Measurements from ENCODE around the gene DNAH7.
"Not testable (repeated sequence)": the region's sequence is repeated elsewhere in the genome, so short reads cannot be mapped to it uniquely, and the experiment has no call there.

DNAH7 gene

GRCh38 chr2:195917021-195917600 is 151.5 kb downstream of the DNAH7 start:
- H2AK5ac ChIP-seq (ENCODE audit: low read depth, low read length); H3K4ac ChIP-seq (ENCODE audit: low read length); H3K4me1 ChIP-seq (ENCODE audit: control insufficient read depth in 2 of 2, insufficient read depth in 1 of 2, low read depth in 1 of 2, low read length in 2 of 2); H3K27me3 ChIP-seq (ENCODE audit: control insufficient read depth in 3 of 3, insufficient read depth in 3 of 3, low read depth in 1 of 3, low read length in 3 of 3); H2AFZ ChIP-seq (ENCODE audit: low read length); H3K27ac ChIP-seq (replicated peaks; ENCODE audit: low read length); H3K23ac ChIP-seq (ENCODE audit: low read depth, low read length, poor library complexity); H2BK12ac ChIP-seq (ENCODE audit: low read length); H3K79me1 ChIP-seq (ENCODE audit: low read depth, low read length); H3K14ac ChIP-seq (ENCODE audit: low read length); H3K9ac ChIP-seq (ENCODE audit: low read depth, low read length, poor library complexity); DNase-seq (ENCODE audit: low spot score); H3K9me3 ChIP-seq (replicated peaks in 1 of 2; ENCODE audit: control insufficient read depth in 2 of 2, insufficient read depth in 1 of 2, low read depth in 1 of 2, low read length in 2 of 2); H2BK120ac ChIP-seq (ENCODE audit: low read depth, low read length); H3K4me2 ChIP-seq (ENCODE audit: insufficient read depth, low read length, poor library complexity, severe bottlenecking); H2BK15ac ChIP-seq (ENCODE audit: low read length); H2BK5ac ChIP-seq (ENCODE audit: low read length); H4K91ac ChIP-seq (ENCODE audit: low read depth, low read length, poor library complexity); H3K18ac ChIP-seq (ENCODE audit: low read length); H4K8ac ChIP-seq (ENCODE audit: low read depth, low read length); H3K36me3 ChIP-seq (replicated peaks in 1 of 2; ENCODE audit: control insufficient read depth in 2 of 2, insufficient read depth in 2 of 2, low read length in 2 of 2); H3K4me3 ChIP-seq (ENCODE audit: low read length in 2 of 2): not testable (repeated sequence)
- WGBS, 2 donors (ENCODE audit: extremely low coverage in 2 of 2, insufficient read length in 2 of 2, insufficient replicate concordance in 1 of 2) = no CpG with 5 or more reads among the region's 4 CpGs

- Histone ChIP-seq H2BK12ac (ENCODE audit: low read length) (no peak overlapping the region), H2BK120ac (ENCODE audit: low read depth, low read length) (no peak overlapping the region), H3K9ac (ENCODE audit: low read depth, low read length, poor library complexity) (no peak overlapping the region), H3K9me3 (replicated peaks in 1 of 2; ENCODE audit: control insufficient read depth in 2 of 2, insufficient read depth in 1 of 2, low read depth in 1 of 2, low read length in 2 of 2) (no peaks in the 10 kb centered on the region), H4K91ac (ENCODE audit: low read depth, low read length, poor library complexity) (no peak overlapping the region), H3K4me3 (ENCODE audit: low read length in 2 of 2) (no peak overlapping the region), H3K4me1 (ENCODE audit: control insufficient read depth in 2 of 2, insufficient read depth in 1 of 2, low read depth in 1 of 2, low read length in 2 of 2) (no peaks in the 10 kb centered on the region), H3K27ac (replicated peaks; ENCODE audit: low read length) (no peak overlapping the region), H4K8ac (ENCODE audit: low read depth, low read length) (no peak overlapping the region), H3K27me3 (ENCODE audit: control insufficient read depth in 3 of 3, insufficient read depth in 3 of 3, low read depth in 1 of 3, low read length in 3 of 3) (no peaks in the 10 kb centered on the region), H3K14ac (ENCODE audit: low read length) (no peak overlapping the region), H3K4me2 (ENCODE audit: insufficient read depth, low read length, poor library complexity, severe bottlenecking) (no peak overlapping the region), H3K79me1 (ENCODE audit: low read depth, low read length) (no peaks in the 10 kb centered on the region), H2BK5ac (ENCODE audit: low read length) (no peak overlapping the region), H3K36me3 (replicated peaks in 1 of 2; ENCODE audit: control insufficient read depth in 2 of 2, insufficient read depth in 2 of 2, low read length in 2 of 2) (no peaks in the 10 kb centered on the region), H3K18ac (ENCODE audit: low read length) (no peak overlapping the region), H2BK15ac (ENCODE audit: low read length) (no peak overlapping the region), H2AK5ac (ENCODE audit: low read depth, low read length) (no peak overlapping the region), H2AFZ (ENCODE audit: low read length) (peak overlapping the region; percentile 8), H3K23ac (ENCODE audit: low read depth, low read length, poor library complexity) (no peak overlapping the region), H3K4ac (ENCODE audit: low read length) (no peak overlapping the region)
- no CpG with 5 or more reads among the region's 4 CpGs for WGBS, 2 donors (ENCODE audit: extremely low coverage in 2 of 2, insufficient read length in 2 of 2, insufficient replicate concordance in 1 of 2)
- DNase-seq (ENCODE audit: low spot score) = no peak
Observed at GRCh38 chr2:195912079-195912478, 156.6 kb downstream of the DNAH7 start.

DNA sequence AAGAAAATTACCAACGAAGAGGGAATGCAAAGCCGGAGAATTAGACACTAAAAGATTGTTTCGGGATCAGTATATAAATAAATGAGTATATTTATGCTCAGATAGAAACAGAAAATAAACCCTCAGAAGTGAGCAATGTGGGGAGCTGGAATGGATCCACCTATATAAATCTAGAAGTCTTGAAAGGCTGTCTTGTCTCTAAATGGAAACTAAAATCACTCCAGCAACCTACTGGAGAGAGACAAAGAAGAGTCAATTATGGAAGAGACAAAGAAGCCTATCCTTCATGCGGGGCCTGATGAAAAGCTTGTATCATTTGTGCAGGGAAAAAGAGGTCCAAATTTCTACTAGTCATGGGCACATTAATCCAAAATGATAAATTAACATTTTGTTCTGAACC is 158.1 kb downstream of the DNAH7 start:
- DNase-seq (ENCODE audit: low spot score) = no peak
- Histone ChIP-seq H3K23ac (ENCODE audit: low read depth, low read length, poor library complexity) (no peak overlapping the region), H3K27me3 (ENCODE audit: control insufficient read depth in 3 of 3, insufficient read depth in 3 of 3, low read depth in 1 of 3, low read length in 3 of 3) (no peaks in the 10 kb centered on the region), H2AK5ac (ENCODE audit: low read depth, low read length) (no peak overlapping the region), H3K9ac (ENCODE audit: low read depth, low read length, poor library complexity) (no peak overlapping the region), H3K4me3 (ENCODE audit: low read length in 2 of 2) (no peak overlapping the region), H3K79me1 (ENCODE audit: low read depth, low read length) (no peaks in the 10 kb centered on the region), H3K14ac (ENCODE audit: low read length) (no peak overlapping the region), H3K4me2 (ENCODE audit: insufficient read depth, low read length, poor library complexity, severe bottlenecking) (no peak overlapping the region), H4K8ac (ENCODE audit: low read depth, low read length) (no peak overlapping the region), H3K18ac (ENCODE audit: low read length) (no peak overlapping the region), H3K4me1 (ENCODE audit: control insufficient read depth in 2 of 2, insufficient read depth in 1 of 2, low read depth in 1 of 2, low read length in 2 of 2) (no peaks in the 10 kb centered on the region), H2BK120ac (ENCODE audit: low read depth, low read length) (no peak overlapping the region), H4K91ac (ENCODE audit: low read depth, low read length, poor library complexity) (no peak overlapping the region), H2BK5ac (ENCODE audit: low read length) (no peak overlapping the region), H3K4ac (ENCODE audit: low read length) (no peak overlapping the region), H2BK15ac (ENCODE audit: low read length) (no peak overlapping the region), H2BK12ac (ENCODE audit: low read length) (no peak overlapping the region), H3K36me3 (replicated peaks in 1 of 2; ENCODE audit: control insufficient read depth in 2 of 2, insufficient read depth in 2 of 2, low read length in 2 of 2) (no peaks in the 10 kb centered on the region), H3K27ac (replicated peaks; ENCODE audit: low read length) (no peak overlapping the region), H3K9me3 (replicated peaks in 1 of 2; ENCODE audit: control insufficient read depth in 2 of 2, insufficient read depth in 1 of 2, low read depth in 1 of 2, low read length in 2 of 2) (no peaks in the 10 kb centered on the region), H2AFZ (ENCODE audit: low read length) (no peak overlapping the region)
- no CpG with 5 or more reads among the region's 4 CpGs for WGBS, 2 donors (ENCODE audit: extremely low coverage in 2 of 2, insufficient read length in 2 of 2, insufficient replicate concordance in 1 of 2)

GRCh38 chr2:195909926-195910325 is 158.7 kb downstream of the DNAH7 start:
- Histone ChIP-seq H4K91ac (ENCODE audit: low read depth, low read length, poor library complexity) (no peak overlapping the region), H3K4me2 (ENCODE audit: insufficient read depth, low read length, poor library complexity, severe bottlenecking) (no peak overlapping the region), H3K27me3 (ENCODE audit: control insufficient read depth in 3 of 3, insufficient read depth in 3 of 3, low read depth in 1 of 3, low read length in 3 of 3) (no peaks in the 10 kb centered on the region), H2BK5ac (ENCODE audit: low read length) (no peak overlapping the region), H2BK15ac (ENCODE audit: low read length) (no peak overlapping the region), H3K23ac (ENCODE audit: low read depth, low read length, poor library complexity) (no peak overlapping the region), H3K14ac (ENCODE audit: low read length) (no peak overlapping the region), H2AK5ac (ENCODE audit: low read depth, low read length) (no peak overlapping the region), H4K8ac (ENCODE audit: low read depth, low read length) (no peak overlapping the region), H2BK12ac (ENCODE audit: low read length) (no peak overlapping the region), H3K9me3 (replicated peaks in 1 of 2; ENCODE audit: control insufficient read depth in 2 of 2, insufficient read depth in 1 of 2, low read depth in 1 of 2, low read length in 2 of 2) (no peaks in the 10 kb centered on the region), H3K18ac (ENCODE audit: low read length) (no peak overlapping the region), H3K4ac (ENCODE audit: low read length) (no peak overlapping the region), H3K4me3 (ENCODE audit: low read length in 2 of 2) (no peak overlapping the region), H2AFZ (ENCODE audit: low read length) (no peak overlapping the region), H3K9ac (ENCODE audit: low read depth, low read length, poor library complexity) (no peak overlapping the region), H2BK120ac (ENCODE audit: low read depth, low read length) (no peak overlapping the region), H3K4me1 (ENCODE audit: control insufficient read depth in 2 of 2, insufficient read depth in 1 of 2, low read depth in 1 of 2, low read length in 2 of 2) (no peaks in the 10 kb centered on the region), H3K27ac (replicated peaks; ENCODE audit: low read length) (no peak overlapping the region), H3K36me3 (replicated peaks in 1 of 2; ENCODE audit: control insufficient read depth in 2 of 2, insufficient read depth in 2 of 2, low read length in 2 of 2) (no peaks in the 10 kb centered on the region), H3K79me1 (ENCODE audit: low read depth, low read length) (no peaks in the 10 kb centered on the region)
- DNase-seq (ENCODE audit: low spot score) = no peak

Data from neuronal stem cell (in vitro differentiated cells).